Measurements from ENCODE around the gene SEPTIN3. TPM values are rescaled to one million over a fixed set of nuclear protein-coding genes. Genes with fewer than 3 reads are reported as not detected.

Gene SEPTIN3
- total and polyA plus RNA-seq, 2 of the 8 experiments (the other 6 are each of a cell fraction or from before 2014, with no cell fraction given), result 38.9 to 52.9 TPM

GRCh38 chr22:42013385-42013784 lies 44.1 kb downstream of the SEPTIN3 start (continued):
- TF ChIP-seq CHD7 (IDR thresholded peaks at IDR 0.05; ENCODE audit: insufficient replicate concordance, low read length), result no peak
